Neural progenitor cell (in vitro differentiated cells): ENCODE data around the gene POC1A.

Experiments used
- EZH2 ChIP-seq: fragments of 200-600 bp; sonication (generic); IDR thresholded peaks from 2 replicates; pipeline ENCODE4 v1.6.1; 2017; ENCODE audit warnings: antibody characterized with exemption, mild to moderate bottlenecking, moderate library complexity
- EZH2phosphoT487 ChIP-seq: fragments of 200-600 bp; sonication (generic); IDR thresholded peaks from 2 replicates; pipeline ENCODE4 v1.6.1; 2017; ENCODE audit warnings: antibody characterized with exemption
- TF ChIP-seq, protein P1 (sequence below): fragments of 200-600 bp; sonication (generic); IDR thresholded peaks from 2 replicates; pipeline ENCODE4 v1.5.1; 2017; ENCODE audit warnings: antibody characterized with exemption, mild to moderate bottlenecking

DNA sequence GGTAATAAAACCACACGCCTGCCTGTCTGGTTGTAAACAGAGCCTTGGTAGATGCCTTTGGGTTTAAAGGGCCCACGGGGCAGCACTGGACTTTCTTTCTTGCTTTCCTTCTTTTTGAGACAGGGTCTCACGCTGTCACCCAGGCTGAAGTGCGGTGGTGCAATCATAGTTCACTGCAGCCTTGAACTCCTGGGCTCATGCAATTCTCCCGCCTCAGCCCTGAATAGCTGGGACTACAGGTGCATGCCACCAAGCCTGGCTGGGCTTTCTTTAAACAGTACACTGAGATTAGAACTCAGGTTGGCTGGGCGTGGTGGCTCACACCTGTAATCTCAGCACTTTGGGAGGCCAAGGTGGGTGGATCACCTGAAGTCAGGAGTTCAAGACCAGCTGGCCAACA, 42.2 kb downstream of the POC1A start:
- TF ChIP-seq, protein P1, sequence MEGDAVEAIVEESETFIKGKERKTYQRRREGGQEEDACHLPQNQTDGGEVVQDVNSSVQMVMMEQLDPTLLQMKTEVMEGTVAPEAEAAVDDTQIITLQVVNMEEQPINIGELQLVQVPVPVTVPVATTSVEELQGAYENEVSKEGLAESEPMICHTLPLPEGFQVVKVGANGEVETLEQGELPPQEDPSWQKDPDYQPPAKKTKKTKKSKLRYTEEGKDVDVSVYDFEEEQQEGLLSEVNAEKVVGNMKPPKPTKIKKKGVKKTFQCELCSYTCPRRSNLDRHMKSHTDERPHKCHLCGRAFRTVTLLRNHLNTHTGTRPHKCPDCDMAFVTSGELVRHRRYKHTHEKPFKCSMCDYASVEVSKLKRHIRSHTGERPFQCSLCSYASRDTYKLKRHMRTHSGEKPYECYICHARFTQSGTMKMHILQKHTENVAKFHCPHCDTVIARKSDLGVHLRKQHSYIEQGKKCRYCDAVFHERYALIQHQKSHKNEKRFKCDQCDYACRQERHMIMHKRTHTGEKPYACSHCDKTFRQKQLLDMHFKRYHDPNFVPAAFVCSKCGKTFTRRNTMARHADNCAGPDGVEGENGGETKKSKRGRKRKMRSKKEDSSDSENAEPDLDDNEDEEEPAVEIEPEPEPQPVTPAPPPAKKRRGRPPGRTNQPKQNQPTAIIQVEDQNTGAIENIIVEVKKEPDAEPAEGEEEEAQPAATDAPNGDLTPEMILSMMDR = no peak
- TF ChIP-seq EZH2phosphoT487 = no peak
- no peak for TF ChIP-seq EZH2
